ENCODE results near the gene ABCG1.

DNA sequence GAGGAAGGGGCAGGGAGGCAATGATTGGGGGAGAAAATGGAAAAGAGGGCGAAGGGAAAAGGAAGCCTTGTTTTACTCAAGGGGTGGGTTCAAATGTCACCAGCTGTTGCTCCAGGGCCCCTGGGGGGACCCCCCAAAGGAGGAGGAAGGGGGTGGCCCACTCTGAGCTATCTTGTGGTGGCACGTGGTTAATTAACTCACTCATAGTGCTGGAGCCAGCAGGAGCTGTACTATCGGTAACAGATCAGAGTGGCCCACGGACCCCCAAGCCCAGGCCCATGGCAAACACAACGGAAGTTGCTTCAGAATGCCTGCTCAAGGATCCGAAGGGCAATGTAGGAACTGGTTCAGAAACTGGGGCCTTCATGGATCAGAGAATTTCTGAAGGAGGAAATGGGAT is 124.6 kb downstream of the ABCG1 start:
- TF ChIP-seq GATA2 (IDR thresholded peaks at IDR 0.05; ENCODE audit: low read depth, low read length) (no peak), GATA3 (IDR thresholded peaks at IDR 0.05; ENCODE audit: low read depth, low read length) (no peak)
